HEK293 (cell line): ENCODE data around the gene KCTD17.

Source experiments
- EGR2 ChIP-seq: fragments of 450-650 bp; formaldehyde crosslinking; IDR thresholded peaks from 2 replicates; pipeline ENCODE4 v1.5.1; 2016; ENCODE audit warnings: low read depth, missing biosample characterization, missing genetic modification characterization
- GLI4 ChIP-seq: fragments of 450-650 bp; formaldehyde crosslinking; IDR thresholded peaks from 2 replicates; pipeline ENCODE4 v1.5.1; 2016; ENCODE audit warnings: missing biosample characterization, missing genetic modification characterization
- KLF9 ChIP-seq: fragments of 450-650 bp; formaldehyde crosslinking; IDR thresholded peaks from 2 replicates; pipeline ENCODE4 v1.5.1; 2016; ENCODE audit warnings: missing biosample characterization, missing genetic modification characterization, low read depth
- YY1 ChIP-seq: fragments of 450-650 bp; formaldehyde crosslinking; IDR thresholded peaks from 2 replicates; pipeline ENCODE4 v1.5.1; 2018; ENCODE audit warnings: missing biosample characterization, missing genetic modification characterization
- ZBTB1 ChIP-seq: fragments of 450-650 bp; formaldehyde crosslinking; IDR thresholded peaks from 2 replicates; pipeline ENCODE4 v1.5.1; 2016; ENCODE audit warnings: missing biosample characterization, missing genetic modification characterization
- ZBTB17 ChIP-seq: fragments of 450-650 bp; formaldehyde crosslinking; IDR thresholded peaks from 2 replicates; pipeline ENCODE4 v1.5.1; 2016; ENCODE audit warnings: missing biosample characterization, missing genetic modification characterization
- ZNF146 ChIP-seq: fragments of 450-650 bp; formaldehyde crosslinking; IDR thresholded peaks from 2 replicates; pipeline ENCODE4 v1.5.1; 2016; ENCODE audit warnings: missing biosample characterization, missing genetic modification characterization
- ZNF169 ChIP-seq: fragments of 450-650 bp; formaldehyde crosslinking; IDR thresholded peaks from 2 replicates; pipeline ENCODE4 v1.5.1; 2016; ENCODE audit warnings: missing biosample characterization, missing genetic modification characterization
- ZNF18 ChIP-seq: fragments of 450-650 bp; formaldehyde crosslinking; IDR thresholded peaks from 2 replicates; pipeline ENCODE4 v1.5.1; 2016; ENCODE audit warnings: missing biosample characterization, missing genetic modification characterization
- ZNF433 ChIP-seq: fragments of 450-650 bp; formaldehyde crosslinking; IDR thresholded peaks from 2 replicates; pipeline ENCODE4 v1.5.1; 2016; ENCODE audit warnings: missing biosample characterization, missing genetic modification characterization, low read depth
- ZNF473 ChIP-seq: fragments of 450-650 bp; formaldehyde crosslinking; IDR thresholded peaks from 2 replicates; pipeline ENCODE4 v1.5.1; 2017; ENCODE audit warnings: missing biosample characterization, missing genetic modification characterization
- ZNF580 ChIP-seq: fragments of 450-650 bp; formaldehyde crosslinking; IDR thresholded peaks from 2 replicates; pipeline ENCODE4 v1.5.1; 2016; ENCODE audit warnings: missing biosample characterization, missing genetic modification characterization
- ZNF624 ChIP-seq: fragments of 450-650 bp; formaldehyde crosslinking; IDR thresholded peaks from 2 replicates; pipeline ENCODE4 v1.5.1; 2017; ENCODE audit warnings: missing biosample characterization, missing genetic modification characterization
- ZNF664 ChIP-seq: fragments of 450-650 bp; formaldehyde crosslinking; IDR thresholded peaks from 2 replicates; pipeline ENCODE4 v1.5.1; 2016; ENCODE audit warnings: missing biosample characterization, missing genetic modification characterization
- ZNF785 ChIP-seq: fragments of 450-650 bp; formaldehyde crosslinking; IDR thresholded peaks from 2 replicates; pipeline ENCODE4 v1.5.1; 2016; ENCODE audit warnings: missing biosample characterization, missing genetic modification characterization
- TF ChIP-seq, protein P1 (sequence below): fragments of 450-650 bp; formaldehyde crosslinking; IDR thresholded peaks from 2 replicates; pipeline ENCODE4 v1.5.1; 2017; ENCODE audit warnings: missing biosample characterization, missing genetic modification characterization
- TF ChIP-seq, protein P2 (sequence below): fragments of 450-650 bp; formaldehyde crosslinking; IDR thresholded peaks from 2 replicates; pipeline ENCODE4 v1.5.1; 2016; ENCODE audit warnings: missing biosample characterization, missing genetic modification characterization
- TF ChIP-seq, protein P3 (sequence below): fragments of 450-650 bp; IDR thresholded peaks from 2 replicates; pipeline ENCODE4 v1.5.1; 2018; ENCODE audit warnings: missing biosample characterization, mild to moderate bottlenecking, missing genetic modification characterization

The KCTD17 gene

DNA sequence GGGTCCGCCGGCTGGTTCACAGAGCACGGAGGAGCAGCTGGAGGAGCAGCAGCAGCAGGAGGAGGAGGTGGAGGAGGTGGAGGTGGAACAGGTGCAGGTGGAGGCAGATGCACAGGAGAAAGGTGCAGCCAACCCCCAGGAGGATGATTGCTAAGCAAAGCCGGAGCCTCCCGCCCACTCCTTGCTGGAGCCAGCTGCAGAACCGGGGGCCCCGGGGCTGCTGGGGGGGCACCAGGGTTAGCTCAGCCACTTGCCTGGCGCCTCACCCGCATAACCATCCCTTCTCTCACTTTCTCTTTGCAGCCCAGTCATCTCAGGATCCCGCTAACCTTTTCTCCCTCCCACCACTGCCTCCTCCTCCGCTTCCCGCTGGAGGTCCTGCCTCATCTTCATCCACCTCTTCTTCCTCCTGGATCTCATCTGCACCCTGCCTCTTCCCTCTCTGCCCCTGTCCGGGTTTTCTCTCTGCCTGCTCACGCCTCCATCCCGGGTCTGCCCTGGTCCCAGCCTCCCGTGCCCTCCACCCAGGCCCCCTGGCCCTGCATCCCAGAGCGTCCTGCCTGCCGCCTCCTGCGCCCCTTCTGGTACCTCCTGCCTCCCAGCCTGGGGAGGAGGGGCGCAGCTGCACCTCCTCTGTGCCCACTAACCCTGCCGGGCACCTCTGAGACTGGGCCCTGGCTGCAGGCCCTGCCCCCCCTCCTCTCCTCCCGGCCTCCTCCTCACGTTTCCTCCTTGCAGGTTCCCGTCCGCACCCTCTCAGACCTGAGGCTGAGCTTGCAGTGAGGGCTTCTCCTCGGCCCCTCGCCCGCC lies 9.5 kb downstream of the KCTD17 start (continued):
- no peak for TF ChIP-seq ZNF580 (tag by site-specific recombination)
- no peak for TF ChIP-seq ZNF433 (tag by site-specific recombination)
- no peak for TF ChIP-seq ZNF473 (tag by site-specific recombination)
- TF ChIP-seq YY1 (tag by site-specific recombination) = no peak
- no peak for TF ChIP-seq ZNF664
- TF ChIP-seq, protein P1, sequence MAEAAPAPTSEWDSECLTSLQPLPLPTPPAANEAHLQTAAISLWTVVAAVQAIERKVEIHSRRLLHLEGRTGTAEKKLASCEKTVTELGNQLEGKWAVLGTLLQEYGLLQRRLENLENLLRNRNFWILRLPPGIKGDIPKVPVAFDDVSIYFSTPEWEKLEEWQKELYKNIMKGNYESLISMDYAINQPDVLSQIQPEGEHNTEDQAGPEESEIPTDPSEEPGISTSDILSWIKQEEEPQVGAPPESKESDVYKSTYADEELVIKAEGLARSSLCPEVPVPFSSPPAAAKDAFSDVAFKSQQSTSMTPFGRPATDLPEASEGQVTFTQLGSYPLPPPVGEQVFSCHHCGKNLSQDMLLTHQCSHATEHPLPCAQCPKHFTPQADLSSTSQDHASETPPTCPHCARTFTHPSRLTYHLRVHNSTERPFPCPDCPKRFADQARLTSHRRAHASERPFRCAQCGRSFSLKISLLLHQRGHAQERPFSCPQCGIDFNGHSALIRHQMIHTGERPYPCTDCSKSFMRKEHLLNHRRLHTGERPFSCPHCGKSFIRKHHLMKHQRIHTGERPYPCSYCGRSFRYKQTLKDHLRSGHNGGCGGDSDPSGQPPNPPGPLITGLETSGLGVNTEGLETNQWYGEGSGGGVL (tag by site-specific recombination) = no peak
- TF ChIP-seq KLF9 = no peak
- peak; percentile 98 for TF ChIP-seq EGR2 (tag by site-specific recombination)
- no peak for TF ChIP-seq ZNF785 (tag by site-specific recombination)
- no peak for TF ChIP-seq ZNF146 (tag by site-specific recombination)
- TF ChIP-seq ZNF169 (tag by site-specific recombination) = no peak
- no peak for TF ChIP-seq ZBTB17 (tag by site-specific recombination)
- no peak for TF ChIP-seq ZNF18 (tag by site-specific recombination)
- TF ChIP-seq ZNF624 = no peak
- TF ChIP-seq ZBTB1 = no peak
- TF ChIP-seq GLI4 (tag by site-specific recombination) = no peak
- TF ChIP-seq, protein P2, sequence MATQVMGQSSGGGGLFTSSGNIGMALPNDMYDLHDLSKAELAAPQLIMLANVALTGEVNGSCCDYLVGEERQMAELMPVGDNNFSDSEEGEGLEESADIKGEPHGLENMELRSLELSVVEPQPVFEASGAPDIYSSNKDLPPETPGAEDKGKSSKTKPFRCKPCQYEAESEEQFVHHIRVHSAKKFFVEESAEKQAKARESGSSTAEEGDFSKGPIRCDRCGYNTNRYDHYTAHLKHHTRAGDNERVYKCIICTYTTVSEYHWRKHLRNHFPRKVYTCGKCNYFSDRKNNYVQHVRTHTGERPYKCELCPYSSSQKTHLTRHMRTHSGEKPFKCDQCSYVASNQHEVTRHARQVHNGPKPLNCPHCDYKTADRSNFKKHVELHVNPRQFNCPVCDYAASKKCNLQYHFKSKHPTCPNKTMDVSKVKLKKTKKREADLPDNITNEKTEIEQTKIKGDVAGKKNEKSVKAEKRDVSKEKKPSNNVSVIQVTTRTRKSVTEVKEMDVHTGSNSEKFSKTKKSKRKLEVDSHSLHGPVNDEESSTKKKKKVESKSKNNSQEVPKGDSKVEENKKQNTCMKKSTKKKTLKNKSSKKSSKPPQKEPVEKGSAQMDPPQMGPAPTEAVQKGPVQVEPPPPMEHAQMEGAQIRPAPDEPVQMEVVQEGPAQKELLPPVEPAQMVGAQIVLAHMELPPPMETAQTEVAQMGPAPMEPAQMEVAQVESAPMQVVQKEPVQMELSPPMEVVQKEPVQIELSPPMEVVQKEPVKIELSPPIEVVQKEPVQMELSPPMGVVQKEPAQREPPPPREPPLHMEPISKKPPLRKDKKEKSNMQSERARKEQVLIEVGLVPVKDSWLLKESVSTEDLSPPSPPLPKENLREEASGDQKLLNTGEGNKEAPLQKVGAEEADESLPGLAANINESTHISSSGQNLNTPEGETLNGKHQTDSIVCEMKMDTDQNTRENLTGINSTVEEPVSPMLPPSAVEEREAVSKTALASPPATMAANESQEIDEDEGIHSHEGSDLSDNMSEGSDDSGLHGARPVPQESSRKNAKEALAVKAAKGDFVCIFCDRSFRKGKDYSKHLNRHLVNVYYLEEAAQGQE = no peak
- TF ChIP-seq, protein P3, sequence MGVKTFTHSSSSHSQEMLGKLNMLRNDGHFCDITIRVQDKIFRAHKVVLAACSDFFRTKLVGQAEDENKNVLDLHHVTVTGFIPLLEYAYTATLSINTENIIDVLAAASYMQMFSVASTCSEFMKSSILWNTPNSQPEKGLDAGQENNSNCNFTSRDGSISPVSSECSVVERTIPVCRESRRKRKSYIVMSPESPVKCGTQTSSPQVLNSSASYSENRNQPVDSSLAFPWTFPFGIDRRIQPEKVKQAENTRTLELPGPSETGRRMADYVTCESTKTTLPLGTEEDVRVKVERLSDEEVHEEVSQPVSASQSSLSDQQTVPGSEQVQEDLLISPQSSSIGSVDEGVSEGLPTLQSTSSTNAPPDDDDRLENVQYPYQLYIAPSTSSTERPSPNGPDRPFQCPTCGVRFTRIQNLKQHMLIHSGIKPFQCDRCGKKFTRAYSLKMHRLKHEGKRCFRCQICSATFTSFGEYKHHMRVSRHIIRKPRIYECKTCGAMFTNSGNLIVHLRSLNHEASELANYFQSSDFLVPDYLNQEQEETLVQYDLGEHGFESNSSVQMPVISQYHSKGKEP (tag by site-specific recombination) = no peak
